GF-D8 (cell line): Measurements from ENCODE around the gene SLC22A9.
"Not testable (repeated sequence)": the region's sequence is repeated elsewhere in the genome, so short reads cannot be mapped to it uniquely, and the experiment has no call there.

Experiments used
- DNase-seq: peaks from one replicate; lab custom pipeline; 2025; lab: John Stamatoyannopoulos, UW

Gene SLC22A9

DNA sequence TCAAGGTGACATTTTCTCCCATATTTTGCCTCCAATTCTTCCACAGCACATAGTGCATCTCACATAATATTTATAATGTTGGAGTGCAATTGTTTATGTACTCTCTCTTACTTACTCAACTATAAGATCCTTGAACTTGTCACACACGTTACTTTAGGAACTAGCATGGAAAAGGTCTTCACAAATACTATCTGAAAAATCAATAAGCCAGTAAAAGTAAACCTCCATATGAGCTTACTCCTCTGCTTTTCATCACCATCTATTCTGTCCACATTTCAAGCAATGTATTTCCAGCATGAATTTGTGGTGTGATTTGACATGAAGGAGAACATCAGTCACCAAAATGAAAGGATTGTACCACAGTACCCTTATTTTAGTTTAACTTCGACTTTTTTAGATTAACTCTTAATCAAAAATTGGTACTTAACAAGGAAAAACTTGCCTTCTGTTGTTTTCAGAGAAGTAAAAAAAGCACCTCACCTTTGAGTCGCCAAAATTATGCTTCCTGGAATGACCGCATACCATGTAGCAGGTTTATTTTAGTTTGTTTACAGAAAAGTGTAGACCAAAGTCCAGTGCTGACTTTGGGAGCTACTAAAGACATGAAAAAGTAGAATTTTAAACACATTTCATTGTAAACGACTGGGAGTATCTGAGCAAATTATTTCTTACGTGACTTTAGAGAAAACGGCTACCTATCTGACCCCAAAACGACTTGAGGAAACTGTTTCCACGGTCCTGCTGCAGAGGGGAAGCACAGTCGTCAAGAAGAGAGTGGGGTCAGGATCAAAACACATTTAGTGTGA lies at the start of gene SLC22A9:
Gene SLC22A9 (plus strand): TSS at position 621 of the 806 bp plus-strand sequence. CDS start 272 bp downstream, outside the sequence.
- no peak for DNase-seq

DNA sequence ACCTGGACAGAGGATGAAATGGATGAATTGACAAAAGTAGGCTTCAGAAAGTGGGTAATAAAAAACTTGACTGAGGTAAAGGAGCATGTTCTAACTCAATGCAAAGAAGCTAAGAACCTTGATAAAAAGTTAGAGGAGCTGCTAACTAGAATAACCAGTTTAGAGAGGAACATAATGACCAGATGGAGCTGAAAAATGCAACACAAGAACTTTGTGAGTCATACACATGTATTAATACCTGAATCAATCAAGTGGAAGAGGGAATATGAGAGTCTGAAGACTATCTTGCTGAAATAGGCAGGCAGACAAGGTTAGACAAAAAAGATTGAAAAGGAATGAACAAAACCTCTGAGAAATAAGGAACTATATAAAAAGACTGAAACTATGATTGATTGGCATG lies 47.9 kb upstream of the SLC22A9 start:
- DNase-seq = no peak

DNA sequence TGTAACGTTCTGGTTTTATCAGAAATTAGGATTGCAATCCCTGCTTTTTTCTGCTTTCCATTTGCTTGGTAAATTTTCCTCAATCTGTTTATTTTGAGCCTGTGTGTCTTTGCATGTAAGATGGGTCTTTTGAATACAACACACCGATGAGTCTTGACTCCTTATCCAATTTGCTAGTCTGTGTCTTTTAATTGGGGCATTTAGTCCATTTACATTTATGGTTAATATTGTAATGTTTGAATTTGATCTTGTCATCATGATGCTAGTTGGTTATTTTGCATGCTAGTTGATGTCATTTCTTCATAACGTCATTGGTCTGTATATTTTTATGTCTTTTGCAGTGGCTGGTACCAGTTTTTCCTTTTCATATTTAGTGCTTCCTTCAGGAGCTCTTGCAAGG lies 34.5 kb upstream of the SLC22A9 start:
- not testable (repeated sequence) for DNase-seq

DNA sequence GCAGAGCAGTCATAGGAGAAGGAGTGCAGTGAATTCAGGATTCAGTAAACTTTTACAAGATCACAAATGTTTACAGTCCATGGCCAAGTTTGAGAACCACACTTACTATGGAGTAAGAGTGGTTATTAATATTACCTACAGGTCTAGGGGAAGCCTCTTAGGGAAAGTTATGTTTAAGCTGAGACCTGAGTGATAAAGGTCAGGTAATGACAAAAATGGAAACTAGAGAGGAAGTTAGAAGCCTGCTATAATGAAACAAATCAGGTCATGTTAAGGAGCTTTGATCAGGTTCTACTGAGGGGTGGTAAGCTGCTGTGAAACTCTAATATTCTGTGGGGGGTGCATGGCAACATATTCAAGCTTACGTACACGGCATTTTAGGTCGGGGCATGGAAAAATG lies 32.5 kb upstream of the SLC22A9 start:
- DNase-seq = no peak

DNA sequence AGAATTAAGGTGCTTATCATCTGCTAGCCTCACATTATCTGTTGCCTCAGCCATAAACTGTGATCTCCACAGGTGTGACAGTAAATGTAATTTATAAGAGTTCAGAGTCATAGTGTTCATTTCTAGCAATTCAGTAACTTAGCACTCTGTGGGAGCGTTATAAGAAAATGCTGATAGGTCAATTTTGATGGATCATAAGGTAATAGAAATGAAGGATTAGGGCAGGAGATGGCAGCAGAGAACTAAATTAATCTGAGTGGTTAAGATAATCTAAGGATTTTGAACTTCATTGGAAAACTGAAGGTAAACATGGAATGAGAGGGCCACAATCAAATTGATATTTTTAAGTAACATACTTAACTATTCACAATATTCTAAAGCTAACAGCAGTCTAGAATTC lies 26.5 kb upstream of the SLC22A9 start:
- no peak for DNase-seq

DNA sequence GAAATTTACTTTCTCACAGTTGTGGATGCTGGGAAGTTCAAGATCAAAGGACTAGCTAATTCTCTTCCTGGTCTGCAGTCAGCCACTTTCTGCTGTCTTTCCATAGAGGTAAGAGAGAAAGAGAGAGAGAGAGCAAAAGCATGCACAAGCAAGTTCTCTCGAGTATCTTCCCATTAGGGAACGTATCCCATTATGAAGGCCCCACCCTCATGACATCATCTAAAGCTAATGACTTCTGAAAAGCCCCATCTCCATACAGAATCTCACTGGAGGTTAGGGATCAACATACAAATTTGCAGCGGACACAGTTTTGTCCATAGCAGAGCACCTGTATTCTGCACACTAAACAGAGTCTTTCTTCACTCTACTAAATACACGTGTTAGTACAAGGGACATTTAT lies 17.4 kb upstream of the SLC22A9 start:
- no peak for DNase-seq

DNA sequence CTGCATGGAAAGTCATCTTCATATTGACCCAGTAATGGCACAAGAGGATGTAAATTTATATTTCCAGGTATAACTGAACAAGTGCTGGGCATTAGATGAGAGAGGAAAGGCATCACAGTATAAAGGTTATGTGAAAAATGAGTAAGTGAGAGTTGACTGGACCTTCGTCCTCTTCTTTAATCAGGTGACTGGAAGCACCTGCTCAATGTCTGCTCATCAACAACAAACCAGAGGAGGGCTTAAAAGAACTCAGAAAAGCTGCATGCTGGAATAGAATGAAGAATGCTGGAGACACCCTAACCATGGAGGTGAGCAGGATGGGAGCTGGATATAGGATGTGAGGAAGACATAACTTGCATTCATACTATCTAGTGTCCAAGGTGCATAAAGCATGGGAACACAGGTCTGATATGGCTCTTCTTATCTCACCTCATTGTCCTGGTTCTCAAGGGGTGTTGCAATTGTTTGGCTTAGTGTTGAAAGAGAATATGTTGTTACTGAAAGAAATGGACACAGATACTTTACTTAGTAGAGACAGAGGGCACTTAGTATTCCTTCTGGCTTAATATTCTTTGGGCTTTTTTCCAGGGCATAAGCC lies 7.3 kb upstream of the SLC22A9 start:
- DNase-seq = no peak

DNA sequence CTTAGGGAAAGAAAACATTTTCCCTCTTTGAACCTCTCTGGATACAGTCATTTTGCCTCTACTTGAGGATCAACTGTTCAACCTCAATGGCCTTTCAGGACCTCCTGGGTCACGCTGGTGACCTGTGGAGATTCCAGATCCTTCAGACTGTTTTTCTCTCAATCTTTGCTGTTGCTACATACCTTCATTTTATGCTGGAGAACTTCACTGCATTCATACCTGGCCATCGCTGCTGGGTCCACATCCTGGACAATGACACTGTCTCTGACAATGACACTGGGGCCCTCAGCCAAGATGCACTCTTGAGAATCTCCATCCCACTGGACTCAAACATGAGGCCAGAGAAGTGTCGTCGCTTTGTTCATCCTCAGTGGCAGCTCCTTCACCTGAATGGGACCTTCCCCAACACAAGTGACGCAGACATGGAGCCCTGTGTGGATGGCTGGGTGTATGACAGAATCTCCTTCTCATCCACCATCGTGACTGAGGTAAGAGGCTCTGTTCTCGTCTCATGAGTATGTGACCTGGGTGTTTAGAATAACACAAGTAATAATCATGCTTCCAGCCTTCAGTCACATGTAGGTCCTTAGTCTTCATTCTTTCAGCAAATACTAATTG lies 495 bp downstream of the SLC22A9 start:
- no peak for DNase-seq

DNA sequence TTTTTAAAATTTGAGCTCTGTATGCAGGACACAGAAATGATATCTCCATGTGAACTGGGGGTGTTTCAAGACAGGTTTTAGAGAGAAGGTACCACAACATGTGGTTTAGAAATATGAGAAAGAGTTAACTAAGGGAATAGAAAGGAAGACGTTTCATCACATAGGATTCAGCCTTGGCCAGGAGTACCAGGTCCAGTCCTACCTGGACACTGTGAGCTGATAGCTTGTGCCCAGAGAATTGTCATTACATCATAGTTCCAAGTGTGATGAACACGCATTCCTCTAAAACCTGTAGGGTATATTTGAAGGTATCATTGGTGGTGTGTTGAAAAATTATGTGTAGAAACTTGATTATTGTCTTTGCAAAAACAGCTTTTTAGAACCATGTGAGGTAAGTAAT lies 1.8 kb downstream of the SLC22A9 start:
- DNase-seq = no peak

DNA sequence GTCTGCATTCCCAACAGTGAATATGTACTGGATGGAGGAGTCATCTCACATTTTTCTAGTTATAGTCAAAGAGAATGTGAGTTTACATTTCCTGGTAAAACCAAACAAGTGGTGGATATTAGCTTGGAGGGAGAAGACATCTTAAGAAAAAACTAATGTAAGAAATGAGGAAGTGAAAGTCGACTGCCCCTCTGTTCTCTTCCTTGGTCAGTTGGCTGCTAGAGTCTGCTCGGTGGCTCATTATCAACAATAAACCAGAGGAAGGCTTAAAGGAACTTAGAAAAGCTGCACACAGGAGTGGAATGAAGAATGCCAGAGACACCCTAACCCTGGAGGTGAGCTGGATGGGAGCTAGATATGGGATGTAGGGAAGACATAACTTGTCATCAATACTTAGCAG lies 5.8 kb downstream of the SLC22A9 start:
- no peak for DNase-seq

DNA sequence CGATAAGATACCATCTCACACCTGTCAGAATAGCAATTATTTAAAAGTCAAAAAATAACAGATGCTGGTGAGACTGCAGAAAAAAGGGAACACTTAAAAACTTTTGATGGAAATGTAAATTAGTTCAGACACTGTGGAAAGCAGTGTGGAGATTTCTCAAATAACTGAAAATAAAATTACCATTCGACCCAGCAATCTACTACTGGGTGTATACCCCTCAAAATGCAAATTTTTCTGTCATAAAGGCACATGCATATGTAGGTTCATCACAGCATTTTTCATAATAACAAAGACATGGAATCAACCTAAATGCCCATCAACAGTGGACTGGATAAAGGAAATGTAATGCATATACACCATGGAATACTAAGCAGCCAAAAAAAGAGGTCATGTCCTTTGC lies 10.5 kb downstream of the SLC22A9 start:
- no peak for DNase-seq

DNA sequence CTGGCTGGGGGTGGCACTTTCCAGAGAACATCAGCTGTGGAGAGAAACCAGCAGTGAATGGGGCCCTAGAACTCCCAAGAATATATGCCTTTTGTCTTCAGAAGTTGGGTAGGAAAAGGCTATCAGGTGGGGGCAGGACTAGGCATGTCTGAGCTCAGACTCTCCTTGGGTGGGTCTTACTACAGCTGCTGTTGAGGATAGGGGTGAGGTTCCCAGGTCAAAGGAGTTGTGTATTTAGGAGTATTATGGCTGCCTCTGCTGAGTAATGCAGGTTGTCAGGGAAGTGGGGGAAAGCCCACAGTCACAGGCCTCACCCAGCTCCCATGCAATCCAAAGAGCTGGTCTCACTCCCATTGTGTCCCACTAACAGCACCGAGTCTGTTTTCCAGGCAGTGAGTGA lies 26.1 kb downstream of the SLC22A9 start:
- no peak for DNase-seq

DNA sequence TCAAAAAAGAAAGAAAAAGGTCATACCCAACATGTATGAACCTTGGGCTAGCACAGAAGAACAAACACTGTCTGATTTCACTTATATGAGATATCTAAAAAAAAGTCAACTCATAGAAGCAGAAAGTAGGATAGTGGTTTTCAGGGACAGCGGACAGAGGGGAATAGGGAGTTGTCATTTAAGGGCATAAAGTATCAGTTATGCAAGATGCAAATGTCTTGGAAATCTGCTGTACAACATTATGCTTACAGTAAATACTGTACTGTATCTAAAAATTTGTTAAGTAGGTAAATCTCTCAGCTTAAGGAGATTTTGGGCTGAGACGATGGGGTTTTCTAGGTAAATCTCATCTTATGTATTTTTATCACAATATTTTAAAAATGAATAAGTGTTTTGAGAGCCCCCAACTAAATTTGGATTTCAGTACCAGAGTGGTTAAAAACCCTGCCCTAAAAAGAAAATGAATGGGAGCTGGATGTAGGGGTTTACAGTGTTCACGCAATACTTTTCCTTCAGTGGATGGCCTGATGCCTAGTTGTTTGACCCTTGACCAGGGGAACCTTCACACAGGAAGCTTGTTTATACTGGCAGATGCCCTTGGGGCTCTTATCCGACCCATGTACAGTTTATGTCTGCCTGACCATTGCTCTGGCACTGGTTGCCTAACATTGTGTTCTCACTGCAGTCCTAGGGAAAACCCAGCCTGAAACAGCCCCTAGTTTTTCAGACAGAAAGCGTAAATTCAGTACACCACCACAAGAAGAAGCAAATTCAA lies 34.8 kb downstream of the SLC22A9 start:
- DNase-seq = no peak

DNA sequence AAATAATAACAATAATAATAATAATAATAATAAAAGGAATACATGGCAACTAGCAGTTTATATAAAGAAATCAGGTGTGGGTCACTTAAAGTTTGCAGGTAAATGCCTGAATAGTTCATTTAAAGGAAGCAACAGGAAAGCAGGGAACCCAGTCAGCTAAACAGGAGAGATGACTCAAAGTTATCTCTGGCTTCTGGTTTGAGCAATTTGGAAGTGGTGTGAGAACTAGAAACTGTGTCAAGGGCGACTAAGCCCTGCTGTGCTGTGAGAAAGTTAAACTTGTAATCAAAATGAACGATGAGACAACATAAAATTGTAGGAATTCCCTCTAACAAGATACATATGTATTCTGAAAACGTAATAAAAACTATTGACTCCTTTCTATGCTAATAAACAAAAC lies 35.5 kb downstream of the SLC22A9 start:
- no peak for DNase-seq

DNA sequence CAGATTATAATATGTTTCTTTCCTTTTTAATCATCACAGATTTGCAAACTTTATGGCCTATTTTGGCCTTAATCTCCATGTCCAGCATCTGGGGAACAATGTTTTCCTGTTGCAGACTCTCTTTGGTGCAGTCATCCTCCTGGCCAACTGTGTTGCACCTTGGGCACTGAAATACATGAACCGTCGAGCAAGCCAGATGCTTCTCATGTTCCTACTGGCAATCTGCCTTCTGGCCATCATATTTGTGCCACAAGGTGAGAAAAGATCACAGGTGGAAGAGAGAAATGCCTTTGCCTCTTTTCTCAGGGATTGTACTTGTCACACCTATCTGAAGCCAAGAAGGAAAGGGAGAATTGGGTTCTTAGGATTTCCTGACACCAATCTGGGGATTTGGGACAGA lies 36.9 kb downstream of the SLC22A9 start:
- DNase-seq = no peak

DNA sequence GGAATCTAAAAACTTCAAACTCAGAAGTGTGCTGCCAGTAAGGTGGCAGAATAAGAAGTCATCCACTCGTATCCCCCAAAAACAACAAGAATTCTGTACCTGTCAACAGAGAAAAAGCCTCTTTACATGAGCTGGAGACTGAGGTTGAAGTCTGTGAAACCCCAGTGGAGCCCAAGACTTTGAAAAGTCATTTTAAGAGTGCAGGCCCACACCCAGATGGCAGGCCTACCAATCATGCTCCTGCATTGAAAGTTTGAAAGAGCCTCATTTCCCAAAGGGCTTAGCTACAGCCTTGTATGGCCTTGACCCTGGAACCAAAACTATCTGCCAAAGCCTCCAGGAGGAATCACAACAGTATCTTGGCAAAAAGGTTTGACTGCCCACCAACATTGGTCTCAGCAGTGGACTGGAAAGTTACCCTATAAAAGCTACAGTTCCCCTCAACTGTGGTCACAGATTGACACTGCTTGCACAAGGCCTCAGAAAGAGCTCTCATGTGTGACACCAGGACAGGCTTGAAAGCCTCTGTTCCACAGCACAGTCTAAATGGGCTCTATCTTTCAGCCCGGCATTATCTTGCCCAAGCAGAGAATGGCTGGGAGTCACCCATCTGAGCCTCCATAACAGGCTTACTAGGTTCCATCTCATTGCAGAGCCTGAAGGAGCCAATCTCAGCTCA lies 47.7 kb downstream of the SLC22A9 start:
- DNase-seq = no peak

DNA sequence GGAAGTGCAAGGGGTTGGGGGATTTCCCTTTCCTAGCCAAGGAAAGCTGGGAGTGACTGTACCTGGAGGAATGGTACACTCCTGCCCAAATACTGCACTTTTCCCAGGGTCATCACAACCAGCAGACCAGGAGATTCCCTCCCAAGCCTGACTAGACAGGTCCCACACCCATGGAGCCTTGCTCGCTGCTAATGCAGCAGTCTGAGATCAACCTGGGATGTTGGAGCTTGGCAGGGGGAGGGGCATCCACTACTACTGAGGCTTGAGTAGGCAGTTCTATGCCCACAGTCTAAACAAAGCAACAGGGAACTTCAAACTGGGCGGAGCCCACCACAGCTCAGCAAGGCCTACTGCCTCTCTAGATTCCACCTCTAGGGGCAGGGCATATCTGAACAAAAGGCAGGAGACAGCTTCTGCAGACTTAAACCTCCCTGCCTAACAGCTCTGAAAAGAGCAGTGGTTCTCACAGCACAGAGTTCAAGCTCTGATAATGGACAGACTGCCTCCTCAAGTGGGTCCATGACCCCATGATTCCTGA lies 58.5 kb downstream of the SLC22A9 start:
- DNase-seq = no peak

DNA sequence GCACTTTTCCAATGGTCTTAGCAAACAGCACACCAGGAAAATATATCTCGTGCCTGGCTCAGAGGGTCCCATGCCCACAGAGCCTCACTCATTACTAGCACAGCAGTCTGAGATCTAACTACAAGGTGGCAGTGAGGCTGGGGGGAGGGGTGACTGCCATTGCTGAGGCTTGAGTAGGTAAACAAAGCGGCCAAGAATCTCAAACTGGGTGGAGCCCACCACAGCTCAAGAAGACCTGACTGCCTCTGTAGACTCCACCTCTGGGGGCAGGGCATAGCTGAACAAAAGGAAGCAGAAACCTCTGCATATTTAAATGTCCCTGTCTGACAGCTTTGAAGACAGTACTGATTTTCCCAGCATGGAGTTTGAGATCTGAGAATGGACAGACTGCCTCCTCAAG lies 61.1 kb downstream of the SLC22A9 start:
- not testable (repeated sequence) for DNase-seq

DNA sequence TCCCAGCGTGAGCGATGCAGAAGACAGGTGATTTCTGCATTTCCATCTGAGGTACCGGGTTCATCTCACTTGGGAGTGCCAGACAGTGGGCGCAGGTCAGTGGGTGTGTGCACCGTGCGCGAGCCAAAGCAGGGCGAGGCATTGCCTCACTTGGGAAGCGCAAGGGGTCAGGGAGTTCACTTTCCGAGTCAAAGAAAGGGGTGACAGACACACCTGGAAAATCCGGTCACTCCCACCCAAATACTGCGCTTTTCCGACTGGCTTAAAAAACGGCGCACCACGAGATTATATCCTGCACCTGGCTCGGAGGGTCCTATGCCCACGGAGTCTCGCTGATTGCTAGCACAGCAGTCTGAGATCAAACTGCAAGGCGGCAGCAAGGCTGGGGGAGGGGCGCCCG lies 65.8 kb downstream of the SLC22A9 start:
- not testable (repeated sequence) for DNase-seq

DNA sequence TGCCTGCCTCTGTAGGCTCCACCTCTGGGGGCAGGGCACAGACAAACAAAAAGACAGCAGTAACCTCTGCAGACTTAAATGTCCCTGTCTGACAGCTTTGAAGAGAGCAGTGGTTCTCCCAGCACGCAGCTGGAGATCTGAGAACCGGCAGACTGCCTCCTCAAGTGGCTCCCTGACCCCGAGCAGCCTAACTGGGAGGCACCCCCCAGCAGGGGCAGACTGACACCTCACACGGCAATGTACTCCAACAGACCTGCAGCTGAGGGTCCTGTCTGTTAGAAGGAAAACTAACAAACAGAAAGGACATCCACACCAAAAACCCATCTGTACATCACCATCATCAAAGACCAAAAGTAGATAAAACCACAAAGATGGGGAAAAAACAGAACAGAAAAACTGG lies 66.2 kb downstream of the SLC22A9 start:
- DNase-seq = not testable (repeated sequence)

DNA sequence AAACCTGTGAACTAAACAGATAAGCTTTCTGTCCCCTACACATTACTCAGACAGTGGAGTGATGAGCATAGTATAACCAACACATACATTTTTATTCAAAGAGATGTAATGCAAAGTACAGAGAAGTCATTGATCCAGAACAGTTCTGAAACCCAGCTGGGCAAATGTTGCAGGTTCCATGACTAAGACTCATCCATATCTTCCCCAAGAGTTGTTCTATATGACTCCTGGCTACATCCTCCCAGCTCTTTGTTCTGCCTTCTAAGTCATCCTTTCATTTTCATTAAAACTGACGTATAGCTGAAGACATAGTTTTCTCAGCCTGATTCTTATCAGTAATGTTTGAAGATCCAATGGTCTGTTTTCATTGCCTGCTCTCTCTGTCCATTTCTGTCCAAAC lies 74.1 kb downstream of the SLC22A9 start:
- no peak for DNase-seq

DNA sequence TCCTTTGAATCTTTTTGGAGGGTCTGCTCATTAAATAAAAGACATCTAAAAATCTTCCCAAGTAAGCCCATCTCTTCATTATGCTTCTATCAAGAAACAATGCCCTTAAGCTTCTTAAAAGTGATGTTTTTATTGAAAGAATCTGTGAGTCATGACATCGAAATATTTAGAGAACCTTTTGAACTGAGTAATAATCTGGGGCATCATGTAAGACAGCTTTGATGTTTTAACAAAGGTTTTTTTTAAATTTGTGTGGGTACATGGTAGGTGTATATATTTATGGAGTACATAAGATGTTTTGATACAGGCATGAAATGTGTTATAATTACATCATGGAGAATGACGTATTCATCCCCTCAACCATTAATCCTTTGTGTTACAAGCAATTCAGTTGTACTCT lies 74.6 kb downstream of the SLC22A9 start:
- DNase-seq = no peak
